HG03045 (cell line): ENCODE measurements around the gene KLRC3.
"Not testable (repeated sequence)": the region's sequence is repeated elsewhere in the genome, so short reads cannot be mapped to it uniquely, and the experiment has no call there.

Source experiments
- ATAC-seq: cut with Tn5 transposase; IDR thresholded peaks from one replicate; pipeline ENCODE4 v1.9.1; 2021; ENCODE audit warnings: mild to moderate bottlenecking, moderate library complexity; ENCODE audit not compliant: unreplicated experiment

KLRC3 gene

DNA sequence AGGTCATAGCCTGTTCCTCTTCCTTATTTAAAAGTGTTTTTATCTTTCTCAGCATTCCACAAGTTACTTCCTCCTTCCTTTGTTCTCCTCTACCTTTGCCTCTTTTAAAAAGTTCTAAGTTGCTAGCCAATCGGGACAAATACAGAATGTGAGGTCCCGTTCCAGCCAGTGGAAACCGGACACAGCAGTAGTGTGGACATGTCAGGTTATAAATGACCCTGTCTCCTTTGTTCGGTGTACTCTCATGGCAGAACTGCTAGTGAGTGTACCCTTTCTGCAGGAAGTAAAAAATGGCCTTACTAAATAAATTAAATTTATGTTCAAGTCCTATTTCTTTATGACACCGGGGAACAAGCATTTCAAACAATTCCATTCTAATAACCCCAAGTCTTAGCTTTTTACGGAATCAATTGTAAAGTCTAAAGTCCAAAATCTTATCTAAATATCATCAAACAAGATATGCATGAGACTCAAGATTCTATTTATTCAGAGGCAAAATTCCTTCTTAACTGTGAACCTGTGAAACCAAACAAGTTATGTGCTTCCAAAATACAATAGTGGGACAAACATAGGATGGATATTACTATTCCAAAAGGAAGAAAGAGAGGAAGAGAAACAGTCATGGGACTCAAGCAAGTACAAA is 48.4 kb downstream of the KLRC3 start:
- not testable (repeated sequence) for ATAC-seq

DNA sequence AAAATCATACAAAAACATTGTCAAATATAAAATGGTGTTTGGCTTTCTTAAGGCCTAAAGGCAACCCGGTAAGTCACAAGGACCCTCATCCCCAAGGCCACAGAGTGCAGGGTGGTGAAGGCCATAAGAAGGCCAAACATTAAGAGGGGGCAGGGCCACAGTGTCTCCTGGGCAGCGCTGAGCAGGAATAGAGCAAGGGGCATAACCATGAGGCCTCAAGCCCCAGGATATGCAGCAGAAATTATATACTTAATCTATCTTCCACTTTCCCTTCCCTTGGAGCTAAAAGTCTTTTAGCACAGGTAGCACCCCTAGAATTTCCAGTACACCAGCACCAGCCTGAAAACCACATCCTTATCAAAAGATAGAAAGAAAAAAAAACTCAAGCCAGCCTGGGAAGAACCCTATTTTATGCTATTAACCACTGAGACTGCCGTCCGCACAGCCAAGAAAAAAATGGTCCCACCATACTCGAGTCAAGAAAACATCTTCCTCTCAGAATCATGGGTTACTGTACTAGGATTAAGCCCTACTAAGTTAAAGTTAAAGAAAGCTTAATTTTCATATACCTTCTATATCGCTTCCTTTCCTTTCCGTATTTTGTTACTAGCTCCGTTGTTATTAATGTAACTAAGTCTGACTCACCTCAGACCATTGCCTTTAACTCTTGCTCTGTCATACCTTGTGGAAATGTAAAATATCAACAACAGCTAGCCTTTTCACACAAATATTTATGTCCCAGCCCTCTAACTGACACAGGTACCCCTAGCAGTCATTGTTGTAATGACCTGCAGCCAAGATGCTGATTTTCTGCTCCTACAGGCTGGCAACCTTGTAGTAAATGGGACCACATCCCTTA is 50.6 kb downstream of the KLRC3 start:
- ATAC-seq: no peak

DNA sequence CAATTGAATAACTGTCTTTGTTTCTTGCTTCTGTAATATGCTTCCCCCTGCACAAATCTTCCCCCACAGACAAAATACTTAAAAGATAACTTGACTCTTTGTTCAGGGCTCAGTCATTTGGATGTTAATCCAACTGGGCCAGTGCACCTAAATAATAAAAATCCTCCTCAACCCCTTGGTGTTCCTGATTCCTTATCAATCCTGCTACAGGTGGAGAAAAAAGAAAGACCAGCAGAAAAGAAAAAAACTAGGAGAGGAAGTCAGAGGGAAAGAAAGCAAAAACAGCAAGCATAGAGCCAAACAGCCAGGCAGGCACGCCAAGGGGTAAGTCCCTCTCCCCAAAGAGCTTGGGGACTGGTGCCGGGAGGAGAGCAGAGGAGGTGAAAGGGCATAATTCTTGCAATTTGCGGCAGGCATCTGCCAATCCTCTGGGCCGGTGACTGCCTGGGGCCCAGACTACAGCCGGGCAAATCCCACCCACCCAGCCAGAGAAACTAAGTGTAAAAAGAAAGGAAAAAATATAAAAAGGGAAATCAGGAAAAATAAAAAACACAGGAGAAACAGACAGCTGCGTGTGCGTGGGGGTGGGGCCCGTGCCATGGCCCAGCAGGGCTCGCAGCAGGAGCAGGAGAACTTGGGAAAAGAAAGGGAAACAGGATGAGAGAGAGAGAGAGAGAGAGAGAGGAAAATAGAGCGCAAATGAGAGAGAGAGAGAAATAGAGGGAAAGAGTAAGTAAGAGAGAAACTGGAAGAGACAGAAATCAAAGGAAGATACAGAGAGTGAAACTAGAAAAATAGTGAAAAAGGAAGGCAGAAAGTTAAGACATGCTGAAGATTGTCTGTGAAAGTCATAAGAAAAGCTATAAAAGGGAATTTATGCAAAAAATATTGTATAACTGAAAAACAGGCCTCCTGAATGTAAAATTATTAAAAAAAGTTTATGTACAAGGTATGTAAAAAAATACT is 51.9 kb downstream of the KLRC3 start:
- no peak for ATAC-seq

DNA sequence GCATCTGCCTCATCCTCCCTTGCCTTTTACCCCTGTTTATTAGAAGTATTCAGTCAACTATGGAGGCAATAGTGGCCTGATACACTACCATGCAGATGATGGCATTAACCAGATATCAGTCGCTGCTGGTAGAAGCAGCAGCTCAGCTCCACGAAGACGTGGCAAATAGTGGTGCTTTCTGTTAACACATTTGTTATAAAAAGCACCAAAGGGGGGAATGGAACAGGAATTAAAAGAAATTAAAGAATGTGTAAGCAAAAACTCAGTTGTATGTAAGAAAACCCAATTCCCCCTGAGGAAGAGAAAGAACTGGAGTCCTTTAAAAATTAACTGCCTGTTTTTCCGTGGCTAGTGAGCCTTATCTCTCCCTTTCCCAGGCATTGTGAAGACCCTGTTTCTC is 52.7 kb downstream of the KLRC3 start:
- not testable (repeated sequence) for ATAC-seq

- no peak for ATAC-seq
Measured at GRCh38 chr12:10366875-10367274, 53.5 kb downstream of the KLRC3 start.

- ATAC-seq: no peak
Measured at GRCh38 chr12:10365696-10366405, 54.5 kb downstream of the KLRC3 start.

DNA sequence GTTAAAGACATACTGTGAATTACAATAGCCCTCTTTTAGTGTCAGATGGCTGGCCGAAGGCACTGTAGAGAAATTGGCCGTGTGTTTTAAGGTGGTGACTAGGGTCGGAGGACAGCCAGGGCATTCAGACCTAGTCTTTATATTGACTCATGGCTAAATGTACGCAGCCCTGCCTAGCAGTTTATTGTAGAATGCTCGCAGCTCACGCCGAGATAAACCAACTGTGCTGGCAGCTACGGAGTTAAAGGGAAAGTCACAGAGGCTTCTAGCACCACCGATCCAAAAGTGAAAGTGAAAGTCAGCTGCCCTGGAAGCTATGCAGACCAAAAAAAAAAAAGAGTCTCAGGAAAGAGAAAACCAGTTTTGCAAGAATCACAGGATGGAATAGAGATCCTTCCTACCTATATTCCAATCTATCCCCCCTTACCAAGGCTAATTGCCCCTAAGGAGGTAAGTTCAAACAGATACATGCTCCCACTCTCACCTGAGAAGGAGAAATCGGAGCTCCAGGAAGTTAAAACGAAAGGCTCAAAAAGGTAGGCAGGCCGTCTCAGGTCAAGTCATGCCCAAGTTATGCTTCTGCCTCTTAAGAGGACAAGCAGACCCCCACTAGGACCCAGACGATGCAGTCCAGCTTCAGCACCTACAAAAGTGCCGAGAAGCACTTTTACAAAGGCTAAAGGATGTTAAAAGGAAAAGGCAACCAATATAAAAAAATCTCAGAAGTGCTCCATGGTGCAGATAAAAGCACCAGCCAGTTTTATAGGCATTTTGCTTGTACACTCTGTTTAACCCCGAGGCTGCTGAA is 55.4 kb downstream of the KLRC3 start:
- peak; percentile 58 for ATAC-seq

DNA sequence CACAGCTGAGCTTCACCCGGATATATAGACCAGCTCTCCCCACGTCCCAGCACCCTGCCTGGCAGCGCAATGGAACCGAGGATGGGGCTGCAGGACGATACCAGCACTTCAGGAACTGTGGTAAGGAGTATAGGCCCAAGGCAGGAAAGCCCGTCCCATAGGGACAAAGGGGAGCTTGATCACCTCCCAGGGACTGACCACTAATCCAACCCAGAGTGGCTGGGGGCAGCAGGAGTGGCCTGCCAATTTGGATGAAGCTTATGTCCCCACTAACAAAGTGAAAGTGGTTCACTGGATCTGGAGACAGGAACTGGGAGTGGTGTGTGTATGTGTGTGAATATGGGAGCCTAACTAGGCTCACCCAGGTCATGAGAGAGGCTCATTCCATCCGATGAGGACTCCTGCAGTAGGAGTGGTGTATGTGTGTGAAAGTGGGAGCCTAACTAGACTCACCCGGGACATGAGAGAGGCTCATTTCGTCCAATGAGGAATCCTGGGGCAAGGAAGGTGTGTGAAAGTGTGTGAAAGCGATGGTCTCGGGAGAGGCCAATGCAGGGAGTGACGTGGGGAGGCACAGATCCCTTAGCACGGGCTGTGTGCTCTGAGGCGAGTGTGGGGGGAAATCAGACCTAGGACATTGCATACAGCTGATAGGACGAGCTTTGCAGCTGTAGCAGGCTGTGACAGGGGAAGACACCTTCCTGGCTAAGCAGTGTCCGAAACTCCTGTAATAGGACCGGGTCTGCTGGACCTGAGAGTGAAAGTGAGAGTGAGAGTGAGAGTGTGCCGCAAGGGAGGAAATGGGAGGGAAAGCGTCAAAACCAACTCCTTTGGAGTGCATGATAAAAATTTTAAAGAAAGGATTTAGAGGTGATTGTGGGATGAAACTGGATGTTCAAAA is 56.2 kb downstream of the KLRC3 start:
- peak; percentile 72 for ATAC-seq

DNA sequence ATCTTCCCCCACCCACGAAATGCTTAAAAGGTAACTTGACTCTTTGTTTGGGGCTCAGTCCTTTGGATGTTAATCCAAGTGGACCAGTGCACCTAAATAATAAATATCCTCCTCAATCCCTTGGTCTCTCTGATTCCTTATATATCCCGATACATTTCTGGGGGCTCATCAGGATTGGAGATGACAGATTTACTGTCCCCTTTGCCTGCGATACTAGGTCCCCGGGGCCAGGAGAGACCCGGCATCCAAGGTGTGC is 56.8 kb downstream of the KLRC3 start:
- ATAC-seq: no peak

DNA sequence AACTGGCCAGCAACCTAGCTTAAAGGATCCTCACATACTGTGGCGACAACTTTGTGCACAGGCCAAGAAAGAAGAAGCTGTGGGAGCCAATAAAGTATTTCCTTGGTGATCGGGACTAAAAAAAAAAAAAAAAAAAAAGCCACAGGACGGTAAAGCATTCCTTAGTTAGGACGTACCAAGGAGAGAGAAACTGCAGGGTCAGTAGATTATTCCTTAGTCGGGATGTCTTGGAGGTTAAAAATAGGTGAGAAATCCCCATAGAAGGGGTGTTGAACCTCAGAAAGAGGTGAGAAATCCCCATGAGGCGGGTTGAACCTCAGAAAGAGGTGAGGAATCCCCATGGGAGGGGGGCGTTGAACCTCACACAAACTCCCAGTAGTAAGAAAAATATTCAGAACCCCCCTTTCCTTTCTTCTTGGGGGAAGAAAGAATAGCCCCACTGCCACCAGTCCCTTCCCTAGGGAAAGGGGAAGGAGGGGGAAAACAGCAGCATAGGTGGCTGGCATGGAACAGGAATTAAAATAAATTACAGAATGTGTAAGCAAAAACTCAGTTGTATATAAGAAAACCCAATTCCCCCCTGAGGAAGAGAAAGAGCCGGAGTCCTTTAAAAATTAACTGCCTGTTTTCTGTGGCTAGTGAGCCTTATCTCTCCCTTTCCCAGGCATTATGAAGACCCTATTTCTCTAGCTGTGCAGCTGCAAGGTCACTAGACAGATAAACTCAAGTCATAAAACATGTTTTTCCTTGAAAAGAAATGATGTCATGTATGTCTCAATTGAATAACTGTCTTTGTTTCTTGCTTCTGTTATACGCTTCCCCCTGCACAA is 57.4 kb downstream of the KLRC3 start:
- no peak for ATAC-seq

- ATAC-seq: no peak
Measured at GRCh38 chr12:10362325-10362724, 58.1 kb downstream of the KLRC3 start.
